GM21825 (cell line): Measurements from ENCODE around the gene BABAM1.

ENCODE experiments used
- ATAC-seq: cut with Tn5 transposase; IDR thresholded peaks from one replicate; pipeline ENCODE4 v1.9.1; 2021; ENCODE audit warnings: mild to moderate bottlenecking, moderate library complexity; ENCODE audit not compliant: unreplicated experiment

BABAM1 gene

GRCh38 chr19:17300992-17301619 lies 33.9 kb downstream of the BABAM1 start:
- no peak for ATAC-seq

- no peak for ATAC-seq
Observed at GRCh38 chr19:17302391-17303166, 35.3 kb downstream of the BABAM1 start.

DNA sequence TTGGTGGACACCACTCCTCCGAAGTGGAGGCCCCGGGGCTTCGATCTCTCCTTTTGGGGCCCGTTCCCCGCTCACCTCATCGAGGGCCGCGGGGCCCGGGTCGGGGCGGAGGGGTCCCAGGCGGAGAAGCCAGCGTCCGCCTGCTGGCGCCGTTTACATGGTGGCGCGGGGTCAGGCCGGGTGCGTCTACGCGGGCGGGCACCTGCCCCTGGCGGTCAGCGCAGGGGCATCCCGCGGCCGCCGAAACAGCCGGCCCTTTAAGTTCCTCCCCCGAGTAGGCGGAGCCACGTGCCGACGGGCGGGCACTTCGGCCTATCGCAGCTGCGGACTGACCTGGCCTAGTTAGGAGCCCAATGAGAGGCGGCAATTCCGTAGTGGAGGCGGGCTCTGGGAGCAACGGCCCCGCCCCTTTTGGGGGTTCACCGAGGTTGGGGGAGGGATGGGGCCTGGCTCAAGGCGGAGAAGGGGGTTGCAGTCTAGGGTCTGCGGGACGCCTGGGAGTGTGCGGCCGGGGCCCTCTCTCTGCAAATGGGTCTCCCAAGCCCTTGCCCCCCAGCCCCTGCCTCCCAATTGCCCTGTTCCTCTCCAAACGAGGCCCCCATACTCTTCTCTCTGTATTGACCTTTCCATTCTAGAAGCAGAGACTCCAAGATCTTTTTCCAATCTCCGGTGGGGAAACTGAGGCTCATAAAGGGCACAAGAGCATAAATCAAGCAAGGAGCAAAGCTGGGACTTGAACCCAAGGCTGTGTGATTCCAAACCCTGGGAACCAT lies 36.1 kb downstream of the BABAM1 start, which contains the start of gene ABHD8:
Gene ABHD8, minus strand, starts transcription at position 259 of the 773 bp plus-strand sequence. CDS start 1,809 bp downstream, outside the sequence.
- ATAC-seq: peak; percentile 47

- ATAC-seq: no peak
Observed at GRCh38 chr19:17303940-17304267, 36.7 kb downstream of the BABAM1 start.

DNA sequence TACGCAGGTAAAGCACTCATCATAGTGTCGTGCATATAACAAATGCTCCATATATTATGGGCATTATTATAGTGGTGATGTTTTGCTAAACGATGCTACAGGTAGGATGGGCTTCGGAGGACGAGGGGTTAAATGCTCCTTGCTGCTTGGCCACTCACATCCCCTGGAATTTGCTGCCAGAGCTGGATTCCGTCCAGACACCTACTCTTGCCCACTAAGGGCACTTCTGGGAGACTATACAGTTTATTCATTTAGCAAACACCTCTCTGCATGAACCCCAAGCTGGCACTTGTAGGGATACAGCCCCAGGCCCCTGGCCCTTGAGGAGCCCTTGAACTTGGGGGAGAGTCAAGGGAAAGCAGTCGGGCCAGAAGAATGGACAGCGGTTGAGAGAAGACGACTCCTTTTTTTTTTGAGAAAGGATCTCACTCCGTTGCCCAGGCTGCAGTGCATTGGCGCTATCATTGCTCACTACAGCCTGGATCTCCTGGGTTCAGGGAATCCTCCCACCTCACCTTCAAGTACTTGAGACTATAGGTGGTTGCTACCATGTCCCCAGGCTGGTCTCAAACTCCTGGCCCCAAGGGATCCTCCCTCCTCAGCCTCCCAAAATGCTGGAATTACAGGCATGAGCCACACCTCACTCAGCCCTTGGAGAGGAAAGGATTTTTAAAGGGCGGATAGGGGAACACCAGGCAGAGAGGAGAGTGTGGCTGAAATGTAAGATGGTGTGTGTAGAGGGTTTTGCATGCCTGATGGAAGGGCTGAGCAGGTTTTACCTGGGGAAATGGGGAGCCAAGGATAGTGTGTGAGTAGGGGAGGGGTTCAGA lies 37.4 kb downstream of the BABAM1 start:
- ATAC-seq: no peak

DNA sequence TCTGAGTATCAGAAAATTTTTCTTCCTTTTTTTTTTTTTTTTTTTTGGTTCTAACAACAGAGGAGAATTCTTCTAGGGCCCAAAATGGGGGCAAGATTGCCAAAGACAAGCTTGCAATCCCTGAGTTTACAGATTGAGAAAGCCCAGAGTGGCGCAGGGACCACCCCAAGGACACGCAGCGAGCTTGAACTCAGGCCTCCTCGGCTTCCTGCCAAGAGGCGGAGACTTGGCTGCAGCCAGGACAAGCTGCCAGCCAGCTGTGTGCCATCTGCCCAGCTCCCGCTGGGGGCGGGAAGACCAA lies 37.9 kb downstream of the BABAM1 start:
- ATAC-seq: no peak

GRCh38 chr19:17305517-17306284 lies 38.5 kb downstream of the BABAM1 start, which contains the start of gene MRPL34:
MRPL34 (plus strand) TSS chr19:17305872; CDS start chr19:17305893, 21 bp downstream.
- peak; percentile 57 for ATAC-seq

GRCh38 chr19:17306285-17306714 lies 39.1 kb downstream of the BABAM1 start:
- no peak for ATAC-seq

DNA sequence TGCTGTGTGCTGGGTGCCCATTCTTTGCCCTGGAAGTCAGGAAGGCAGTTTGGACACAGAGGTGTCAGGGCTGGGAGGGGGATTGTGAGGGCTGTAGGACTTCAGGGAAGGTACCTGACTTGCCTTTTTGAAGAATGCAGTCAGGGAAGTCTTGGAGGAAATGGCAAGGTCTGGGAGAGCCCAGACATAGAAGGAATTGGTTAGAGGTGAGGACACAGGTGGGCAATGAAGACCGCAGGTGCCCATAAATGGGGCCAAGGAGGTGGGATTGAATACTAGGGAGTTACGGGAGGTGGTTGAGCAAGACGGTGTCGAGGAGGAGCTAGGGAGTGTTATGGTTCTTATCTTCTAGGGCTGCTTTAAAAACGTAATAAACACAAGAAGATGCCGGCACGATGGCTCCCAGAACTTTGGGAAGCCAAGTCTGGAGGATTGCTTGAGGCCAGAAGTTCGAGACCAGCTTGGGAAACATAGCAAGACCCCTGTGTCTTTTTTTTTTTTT lies 40.7 kb downstream of the BABAM1 start:
- ATAC-seq: no peak

GRCh38 chr19:17309198-17309964 lies 42.1 kb downstream of the BABAM1 start, which contains the start of gene DDA1:
DDA1 (plus strand) TSS chr19:17309563; CDS start chr19:17309655, 92 bp downstream.
- peak; percentile 42 for ATAC-seq

GRCh38 chr19:17309965-17310461 lies 42.8 kb downstream of the BABAM1 start:
- ATAC-seq: no peak

DNA sequence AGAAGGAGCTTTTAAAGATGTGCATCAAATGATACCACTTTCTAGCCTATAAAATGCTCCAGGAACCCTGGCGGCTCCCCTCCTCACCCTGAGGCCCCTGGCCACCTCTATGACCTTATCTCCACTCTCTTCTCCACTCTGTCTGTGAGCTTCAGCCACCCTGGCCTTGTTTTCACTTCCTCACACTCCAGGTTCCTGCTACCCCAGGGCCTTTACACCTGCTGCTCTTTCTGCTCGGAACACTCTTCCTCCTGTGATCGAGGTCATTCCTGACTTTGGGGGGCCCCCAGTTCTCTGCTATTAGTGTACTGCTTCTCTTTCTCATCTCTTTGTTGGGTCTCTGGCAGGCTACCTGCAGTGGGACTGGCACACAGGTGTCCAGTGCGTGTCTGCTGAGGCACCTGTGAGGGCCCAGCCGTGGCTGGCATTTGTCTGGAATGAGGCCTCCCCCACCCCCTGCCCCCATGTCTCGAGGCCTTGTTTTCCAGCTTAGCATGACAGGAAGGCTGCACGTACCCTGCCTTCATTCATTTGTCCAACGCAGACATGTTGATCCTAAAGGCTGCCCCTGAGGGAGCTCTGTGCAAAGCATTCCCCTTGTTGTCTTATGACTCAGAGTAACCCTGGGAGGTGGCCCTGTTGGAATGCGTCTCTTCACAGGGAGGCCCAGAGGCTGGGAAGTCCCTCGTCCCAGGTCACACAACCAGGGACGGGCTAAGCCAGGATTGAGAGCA lies 44.4 kb downstream of the BABAM1 start:
- ATAC-seq: no peak

- no peak for ATAC-seq
Observed at GRCh38 chr19:17312189-17313113, 45.2 kb downstream of the BABAM1 start.

GRCh38 chr19:17314007-17314593 lies 46.9 kb downstream of the BABAM1 start:
- no peak for ATAC-seq

DNA sequence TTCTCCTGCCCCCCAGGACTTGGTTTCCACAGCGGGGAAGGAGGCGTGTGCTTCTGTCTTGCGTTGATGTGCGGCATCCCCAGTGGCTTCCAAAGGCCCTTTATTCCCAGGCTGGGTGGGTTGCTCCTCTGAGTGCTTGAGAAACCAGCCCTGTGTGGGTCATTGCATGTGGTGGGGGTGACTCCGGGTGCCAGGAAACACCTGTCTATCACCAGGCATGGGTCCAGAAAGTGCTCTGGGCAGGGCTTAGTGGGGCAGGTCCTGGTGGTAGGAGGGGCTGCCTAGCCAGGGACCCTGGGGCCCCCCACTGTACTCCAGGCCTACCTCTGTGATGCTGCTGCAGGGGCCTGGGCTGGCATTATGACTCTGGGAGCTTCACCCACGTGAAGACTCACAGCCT lies 51.7 kb downstream of the BABAM1 start:
- no peak for ATAC-seq

GRCh38 chr19:17319473-17320238 lies 52.4 kb downstream of the BABAM1 start:
- ATAC-seq: no peak
